ENCODE data around the gene REEP3. TPM values are rescaled to one million over a fixed set of nuclear protein-coding genes. Genes with fewer than 3 reads are reported as not detected.

Gene REEP3
- total and polyA plus RNA-seq, 2 of the 8 experiments (the other 6 are each of a cell fraction or from before 2014, with no cell fraction given): 5.8 to 31.5 TPM

DNA sequence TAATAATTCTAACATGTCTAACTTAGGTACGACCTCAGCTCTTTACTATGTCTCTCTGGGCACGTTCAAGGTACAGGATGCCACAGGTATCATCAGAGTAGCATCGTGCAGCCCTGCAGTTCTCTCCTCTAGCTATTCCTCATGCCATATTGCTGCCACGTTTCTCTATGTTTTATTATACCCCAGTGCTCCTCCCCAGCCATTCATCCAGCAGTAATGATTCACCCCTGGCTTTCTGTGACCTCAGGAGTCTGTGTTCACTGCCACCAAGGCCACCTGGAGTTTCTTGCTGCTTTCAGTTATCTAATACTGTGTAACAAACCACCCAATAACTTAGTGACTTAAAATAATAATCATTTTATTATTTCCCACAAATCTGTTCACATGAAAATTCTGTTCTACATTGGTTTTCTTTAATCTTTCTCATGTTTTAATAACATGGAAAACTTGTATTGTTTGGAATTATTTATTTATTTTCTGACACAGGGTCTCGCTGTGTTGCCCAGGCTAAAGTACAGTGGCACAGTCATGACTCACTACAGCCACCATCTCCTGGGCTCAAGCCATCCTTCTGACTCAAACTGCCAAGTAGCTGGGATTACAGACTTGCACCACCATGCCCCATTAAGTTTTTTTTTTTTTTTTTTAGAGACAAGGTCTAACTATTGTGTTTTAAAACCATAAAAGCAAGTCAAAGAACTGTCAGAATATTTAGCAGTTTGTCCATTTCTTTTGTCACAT, 21.8 kb downstream of the REEP3 start:
- H3K79me1 ChIP-seq (ENCODE audit: low read depth, low read length): peaks cover 3% of the 10 kb centered on the region; the same call in 1 of the 2 replicates
- no peak overlapping the region for H2BK20ac ChIP-seq (ENCODE audit: low read length)
- no peak overlapping the region for H2BK15ac ChIP-seq (ENCODE audit: low read length)
- H3K9ac ChIP-seq (replicated peaks in 1 of 4; ENCODE audit: extremely low read depth in 1 of 4, low read depth in 3 of 4, low read length in 3 of 4): no peak overlapping the region
- H3K56ac ChIP-seq (replicated peaks; ENCODE audit: insufficient read length, low read depth, low read length): no peak overlapping the region
- no peak overlapping the region for H2AK5ac ChIP-seq (ENCODE audit: low read depth, low read length)
- no peak overlapping the region for H3K4ac ChIP-seq (replicated peaks; ENCODE audit: insufficient read length, low read depth, low read length)
- peaks cover 0 to 6% of the 10 kb centered on the region in 2 experiments for H4K20me1 ChIP-seq (replicated peaks in 1 of 2; ENCODE audit: control insufficient read depth in 1 of 2, insufficient read depth in 2 of 2, low read length in 2 of 2)
- H2BK5ac ChIP-seq (ENCODE audit: low read depth, low read length): no peak overlapping the region
- H3K14ac ChIP-seq (ENCODE audit: insufficient read length): no peak overlapping the region
- H3K4me2 ChIP-seq (ENCODE audit: insufficient read depth in 1 of 2, low read depth in 2 of 2, low read length in 2 of 2): no peak overlapping the region
- no peak overlapping the region for H4K91ac ChIP-seq (replicated peaks; ENCODE audit: insufficient read length, low read length)
- CTCF ChIA-PET (ENCODE audit: partially characterized antibody): interaction anchor here (0.7 to 1.2 kb wide), 4 partner anchors 11 to 176 kb away, joined by 3 to 5 read pairs (median 3); no protein-coding TSS in a partner anchor
- H2AFZ ChIP-seq (ENCODE audit: low read length): no peak overlapping the region
- no peak overlapping the region for H4K8ac ChIP-seq (ENCODE audit: extremely low read depth, insufficient read depth, low read length)
- no peaks in the 10 kb centered on the region; a peak in 2 of 8 replicates for H3K36me3 ChIP-seq (ENCODE audit: control insufficient read depth in 2 of 4, insufficient read depth in 4 of 4, low read length in 3 of 4)
- H3K4me1 ChIP-seq (replicated peaks in 1 of 4; ENCODE audit: control insufficient read depth in 3 of 4, insufficient read depth in 4 of 4, low read length in 3 of 4): no peaks in the 10 kb centered on the region
- peaks cover 0 to 43% of the 10 kb centered on the region in 2 experiments; a peak in 2 of 4 replicates for H3K79me2 ChIP-seq (ENCODE audit: control insufficient read depth in 1 of 2, insufficient read depth in 2 of 2, low read length in 2 of 2)
- POLR2A ChIA-PET (ENCODE audit: partially characterized antibody): interaction anchor here (1.2 to 1.5 kb wide), 2 partner anchors 21 to 63 kb away, joined by 3 to 4 read pairs; partner anchors contain the start of gene REEP3
- no peaks in the 10 kb centered on the region for H3K9me3 ChIP-seq (ENCODE audit: insufficient read depth in 2 of 2, low read depth in 1 of 2, low read length in 1 of 2)
- FAIRE-seq (no peak), DNase-seq (ENCODE audit: low read depth in 1 of 2, low spot score in 2 of 2) (no peak)
- no peak overlapping the region for H4K5ac ChIP-seq (ENCODE audit: insufficient read length, low read depth, low read length)
- H3K27me3 ChIP-seq (replicated peaks in 1 of 4; ENCODE audit: control insufficient read depth in 3 of 4, extremely low read depth in 1 of 4, insufficient read depth in 3 of 4, low read length in 3 of 4): no peaks in the 10 kb centered on the region
- H3K27ac ChIP-seq (ENCODE audit: low read depth, low read length): no peak overlapping the region
- no peaks in the 10 kb centered on the region for H3K23me2 ChIP-seq (ENCODE audit: low read depth, low read length)
- no peak overlapping the region for H2BK12ac ChIP-seq (ENCODE audit: low read depth, low read length)
- WGBS, 2 experiments (ENCODE audit: extremely low coverage in 1 of 2, insufficient coverage in 1 of 2, insufficient read length in 1 of 2, insufficient replicate concordance in 2 of 2, low coverage in 1 of 2, low lambda C conversion rate in 2 of 2, missing lambda C conversion rate in 1 of 2): 93% methylated on average over 5 of the region's 5 CpGs; no CpG with 5 or more reads in 1 of the 2 experiments
- H3K4me3 ChIP-seq (ENCODE audit: extremely low read depth in 1 of 4, insufficient read depth in 2 of 4, low read depth in 3 of 4, low read length in 4 of 4): no peak overlapping the region
- H3K23ac ChIP-seq (ENCODE audit: insufficient read length): no peak overlapping the region
- H2BK120ac ChIP-seq (replicated peaks; ENCODE audit: low read depth, low read length): no peak overlapping the region
- no peak overlapping the region for H3K18ac ChIP-seq (ENCODE audit: extremely low read depth, low read length)
- TF ChIP-seq ZNF274 (IDR thresholded peaks at IDR 0.05; ENCODE audit: borderline replicate concordance, extremely low read depth, low read length) (no peak), JUND (IDR thresholded peaks at IDR 0.05; ENCODE audit: low read length) (no peak), SIX5 (IDR thresholded peaks at IDR 0.05; ENCODE audit: low read depth, low read length) (no peak), CREB1 (IDR thresholded peaks at IDR 0.05) (no peak), EZH2 (IDR thresholded peaks at IDR 0.05; ENCODE audit: low read depth, low read length, severe bottlenecking) (no peak), CTBP2 (IDR thresholded peaks at IDR 0.05; ENCODE audit: borderline replicate concordance, insufficient read depth, insufficient read length, low read length) (no peak), RBBP5 (IDR thresholded peaks at IDR 0.05; ENCODE audit: borderline replicate concordance, low read depth, low read length) (no peak), NRF1 (IDR thresholded peaks at IDR 0.05; ENCODE audit: low read depth, low read length) (no peak), CBX8 (IDR thresholded peaks at IDR 0.05; ENCODE audit: borderline replicate concordance, low read depth, low read length) (no peak), RXRA (IDR thresholded peaks at IDR 0.05; ENCODE audit: insufficient read depth, low read depth, low read length) (no peak), SP1 (IDR thresholded peaks at IDR 0.05; ENCODE audit: low read depth, low read length) (no peak), SP2 (IDR thresholded peaks at IDR 0.05; ENCODE audit: low read length) (no peak), EGR1 (IDR thresholded peaks at IDR 0.05; ENCODE audit: borderline replicate concordance, low read depth, low read length) (no peak), SP4 (IDR thresholded peaks at IDR 0.05; ENCODE audit: low read length) (no peak)

Measured in H1 (cell line).